Posterior vena cava (tissue), 2 donors: Measurements from ENCODE around the gene PIEZO1. TPM values are rescaled to one million over a fixed set of nuclear protein-coding genes. Genes with fewer than 3 reads are reported as not detected.

Source experiments
- DNase-seq: peaks from one replicate; pipeline ENCODE4 v3.0.0-alpha.2; 2020; ENCODE audit warnings: low spot score
- intact Hi-C, 2 donors: fragments of 100-400 bp; cut with DNase I; formaldehyde crosslinking; loops; one replicate each; pipeline versions ENCODE4 v1.14.1 to v1.14.2; 2022 to 2023
- total RNA-seq, 2 donors: library from RNA; stranded (reverse); fragmentation: NEBNext Ultra II Directional; extraction: Animal tissue kit (Norgen Biotek cat#: 25700); gene quantifications; one replicate each; pipeline ENCODE4 v1.2.1, GENCODE V29; 2021
- donor health status: DM: yes; HTN: yes; CAD: no.
- donor health status: DM: yes; HTN: yes; CAD: no.

The PIEZO1 gene
- total RNA-seq, 2 donors from 2014 or later = 99.3 to 103 TPM

- intact Hi-C loops = no loop called here
- no peak for DNase-seq
Measured at GRCh38 chr16:88761143-88761534, 23.9 kb downstream of the PIEZO1 start.

DNA sequence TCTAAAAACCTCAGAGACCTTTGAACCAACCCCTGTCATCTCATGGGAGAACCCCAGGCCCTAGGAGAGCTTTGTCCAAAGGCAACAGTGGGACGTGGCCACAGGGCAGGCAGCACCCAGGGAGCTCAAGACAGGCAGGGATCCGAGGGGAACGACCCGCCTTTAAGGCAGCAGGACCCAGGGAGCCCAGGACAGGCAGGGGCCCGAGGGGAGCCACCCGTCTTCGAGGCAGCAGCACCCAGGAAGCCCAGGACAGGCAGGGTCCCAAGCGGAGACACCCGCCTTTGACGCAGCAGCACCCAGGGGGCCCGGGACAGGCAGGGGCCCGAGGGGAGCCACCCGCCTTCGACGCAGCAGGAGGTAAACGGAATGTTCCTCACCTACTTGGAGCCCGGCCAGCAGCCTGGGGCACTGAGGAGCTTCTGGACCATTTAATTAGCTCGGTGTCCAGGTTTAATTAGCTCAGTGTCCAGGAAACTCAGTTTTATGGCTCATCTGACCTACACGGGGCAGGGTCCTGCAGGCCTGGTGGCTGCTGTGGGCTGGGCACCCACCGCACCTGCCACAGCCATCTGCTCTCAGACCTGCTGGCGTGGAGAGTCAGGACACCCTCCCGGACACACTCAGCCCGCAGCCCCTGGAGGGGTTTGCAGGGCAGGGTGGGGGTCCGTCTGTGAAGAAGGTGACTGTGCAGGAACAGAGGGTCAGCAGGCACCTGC is 24.4 kb downstream of the PIEZO1 start:
- no peak for DNase-seq
- intact Hi-C loops = no loop called here

- no peak for DNase-seq
- intact Hi-C loops = loop anchor here in 1 of 2 donors (5.0 kb wide), 1 partner anchor 768 kb away; no protein-coding TSS in a partner anchor
Measured at GRCh38 chr16:88759976-88760350, 25.1 kb downstream of the PIEZO1 start.

GRCh38 chr16:88759245-88759975 is 25.6 kb downstream of the PIEZO1 start:
- DNase-seq = no peak
- intact Hi-C loops = loop anchor here in 1 of 2 donors (5.0 kb wide), 1 partner anchor 767 kb away; no protein-coding TSS in a partner anchor

- intact Hi-C loops = loop anchor here in 1 of 2 donors (5.0 kb wide), 1 partner anchor 767 kb away; no protein-coding TSS in a partner anchor
- DNase-seq = no peak
Measured at GRCh38 chr16:88758944-88759244, 26.1 kb downstream of the PIEZO1 start.

GRCh38 chr16:88758227-88758943 is 26.6 kb downstream of the PIEZO1 start:
- DNase-seq = no peak
- intact Hi-C loops = loop anchor here in 1 of 2 donors (5.0 kb wide), 1 partner anchor 766 kb away; no protein-coding TSS in a partner anchor

GRCh38 chr16:88755745-88756443 is 29.1 kb downstream of the PIEZO1 start:
- DNase-seq = no peak
- intact Hi-C loops = loop anchor here in 1 of 2 donors (5.0 kb wide), 1 partner anchor 764 kb away; no protein-coding TSS in a partner anchor

- intact Hi-C loops = loop anchor here in 1 of 2 donors (5.0 kb wide), 1 partner anchor 763 kb away; no protein-coding TSS in a partner anchor
- no peak for DNase-seq
Measured at GRCh38 chr16:88754912-88755744, 29.9 kb downstream of the PIEZO1 start.

GRCh38 chr16:88754109-88754911 is 30.7 kb downstream of the PIEZO1 start:
- no peak for DNase-seq
- intact Hi-C loops = no loop called here

DNA sequence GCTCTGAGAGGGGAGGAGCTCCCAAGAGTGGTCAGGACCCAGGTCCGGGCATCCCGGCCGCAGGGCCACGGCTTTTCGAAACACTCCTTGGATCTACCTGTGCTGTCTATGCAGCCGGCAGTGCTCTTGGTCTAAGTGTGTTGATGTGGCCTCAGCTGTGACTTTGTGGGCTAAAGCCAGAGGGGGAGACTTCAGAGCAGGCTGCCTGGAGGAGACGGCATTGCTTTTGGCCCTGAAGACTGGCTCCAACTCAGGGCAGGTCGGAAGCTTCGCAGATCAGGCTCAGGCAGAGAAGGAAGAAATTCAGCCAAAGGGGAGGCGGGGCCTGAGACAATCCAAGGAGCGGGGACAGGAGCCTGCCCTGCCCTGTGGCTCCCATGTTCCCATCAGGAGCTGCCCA is 31.4 kb downstream of the PIEZO1 start:
- intact Hi-C loops = no loop called here

DNA sequence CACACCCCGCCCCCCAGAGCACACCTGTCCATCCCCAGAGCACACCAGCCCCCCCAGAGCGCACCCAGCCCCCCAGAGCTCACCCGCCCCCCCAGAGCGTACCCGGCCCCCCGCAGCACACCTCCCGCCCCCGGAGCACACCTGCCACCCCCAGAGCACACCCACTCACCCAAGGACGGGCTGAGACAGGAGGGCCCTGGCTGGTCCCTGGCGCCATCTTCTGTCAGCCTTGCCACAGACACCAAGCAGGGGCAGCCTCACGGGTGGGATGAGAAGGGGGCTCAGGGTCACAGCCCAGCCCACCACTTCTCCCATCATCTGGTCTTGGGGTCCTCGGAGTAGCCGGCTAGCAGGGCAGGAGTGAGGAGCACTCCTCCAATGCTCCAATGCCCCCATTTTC is 31.8 kb downstream of the PIEZO1 start:
- no peak for DNase-seq
- intact Hi-C loops = no loop called here

More for the DNA sequence above, 31.4 kb downstream of the PIEZO1 start:
- DNase-seq = no peak

DNA sequence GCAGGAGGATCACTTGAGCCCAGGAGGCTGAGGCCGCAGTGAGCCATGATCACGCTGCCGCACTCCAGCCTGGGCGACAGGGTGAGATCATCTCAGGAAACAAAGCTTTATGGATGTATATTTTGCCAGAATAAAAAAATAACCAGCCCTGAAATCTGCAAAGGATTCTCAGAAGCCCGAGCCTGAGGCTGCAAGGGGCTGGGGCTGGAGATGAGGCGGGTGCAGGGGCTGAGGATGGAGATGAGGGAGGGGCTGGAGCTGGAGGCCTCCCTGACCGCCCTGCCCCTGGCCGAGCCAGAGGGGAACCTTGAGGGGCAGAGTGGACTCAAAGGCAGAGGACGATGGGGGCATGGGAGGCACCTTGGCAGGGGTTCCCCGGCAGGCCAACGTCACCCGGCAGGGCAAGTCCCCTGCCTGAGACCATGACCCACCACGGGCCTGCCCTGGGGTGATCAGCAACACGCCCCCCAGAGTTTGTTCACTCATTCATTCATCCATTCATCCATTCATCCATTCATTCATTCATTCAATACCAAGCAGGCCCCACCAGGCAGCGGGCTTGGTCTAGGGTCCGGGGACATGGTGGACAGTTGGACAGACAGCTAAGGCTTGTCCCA is 32.5 kb downstream of the PIEZO1 start:
- DNase-seq = no peak
- intact Hi-C loops = no loop called here

DNA sequence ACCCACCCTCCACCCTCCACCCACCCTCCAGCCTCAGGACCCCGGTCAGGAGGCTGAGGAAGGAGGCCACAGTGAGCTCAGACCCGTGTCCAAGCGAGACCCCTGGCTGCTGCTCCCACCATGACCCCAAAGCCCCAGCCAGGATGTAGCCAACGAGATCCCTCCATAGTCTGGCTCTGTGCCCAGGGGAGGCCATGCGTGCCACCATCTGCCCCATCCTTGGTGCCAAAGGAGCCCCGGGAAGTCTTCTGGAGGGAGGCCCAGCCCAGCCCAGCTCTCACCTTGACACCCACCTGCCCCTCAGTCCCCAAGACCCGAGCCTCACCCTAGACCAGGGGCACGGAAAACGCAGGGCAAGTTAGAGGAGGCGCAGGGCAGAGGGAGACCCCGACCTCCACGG is 34.2 kb downstream of the PIEZO1 start:
- intact Hi-C loops = no loop called here

DNA sequence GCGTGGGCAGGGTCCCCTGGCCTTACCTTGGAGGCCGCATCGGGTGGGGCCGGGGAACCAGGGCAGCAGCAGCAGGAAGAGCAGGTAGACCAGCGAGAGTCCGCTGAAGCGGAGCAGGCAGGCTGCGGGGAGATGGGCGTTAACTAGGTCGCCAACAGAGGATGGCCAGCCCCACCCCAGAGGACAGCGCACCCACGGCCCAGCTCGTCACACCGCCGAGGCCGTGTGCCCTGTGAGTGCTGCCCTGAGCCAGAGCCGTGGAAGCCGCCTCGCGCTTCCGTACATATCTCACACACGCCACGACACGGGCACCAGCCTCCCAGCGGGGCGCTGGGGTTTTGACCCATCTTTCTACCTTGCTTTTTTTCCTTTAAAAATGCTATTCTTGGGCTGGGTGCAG is 35.7 kb downstream of the PIEZO1 start:
- intact Hi-C loops = no loop called here
- no peak for DNase-seq

More for the DNA sequence above, 34.2 kb downstream of the PIEZO1 start:
- DNase-seq = no peak

DNA sequence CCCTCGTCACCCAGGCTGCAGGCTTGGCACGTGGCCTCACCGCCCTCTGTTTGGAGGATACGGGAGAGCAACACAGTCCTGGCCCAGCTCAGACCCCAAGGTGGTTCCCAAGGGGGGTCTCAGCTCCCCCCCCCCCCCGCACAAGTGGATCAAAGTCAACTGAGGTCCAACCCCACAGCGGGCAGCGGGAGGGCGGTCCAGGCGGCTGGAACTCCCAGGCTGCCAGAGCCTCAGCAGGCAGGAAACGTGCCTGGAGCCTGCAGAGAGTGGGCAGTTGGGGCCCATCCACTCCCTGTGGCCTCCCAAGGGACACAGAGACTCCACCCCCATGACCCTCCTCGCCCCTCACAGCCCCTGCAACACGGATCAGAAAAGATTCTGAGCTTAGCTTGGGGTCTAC is 36.7 kb downstream of the PIEZO1 start:
- no peak for DNase-seq
- intact Hi-C loops = no loop called here

DNA sequence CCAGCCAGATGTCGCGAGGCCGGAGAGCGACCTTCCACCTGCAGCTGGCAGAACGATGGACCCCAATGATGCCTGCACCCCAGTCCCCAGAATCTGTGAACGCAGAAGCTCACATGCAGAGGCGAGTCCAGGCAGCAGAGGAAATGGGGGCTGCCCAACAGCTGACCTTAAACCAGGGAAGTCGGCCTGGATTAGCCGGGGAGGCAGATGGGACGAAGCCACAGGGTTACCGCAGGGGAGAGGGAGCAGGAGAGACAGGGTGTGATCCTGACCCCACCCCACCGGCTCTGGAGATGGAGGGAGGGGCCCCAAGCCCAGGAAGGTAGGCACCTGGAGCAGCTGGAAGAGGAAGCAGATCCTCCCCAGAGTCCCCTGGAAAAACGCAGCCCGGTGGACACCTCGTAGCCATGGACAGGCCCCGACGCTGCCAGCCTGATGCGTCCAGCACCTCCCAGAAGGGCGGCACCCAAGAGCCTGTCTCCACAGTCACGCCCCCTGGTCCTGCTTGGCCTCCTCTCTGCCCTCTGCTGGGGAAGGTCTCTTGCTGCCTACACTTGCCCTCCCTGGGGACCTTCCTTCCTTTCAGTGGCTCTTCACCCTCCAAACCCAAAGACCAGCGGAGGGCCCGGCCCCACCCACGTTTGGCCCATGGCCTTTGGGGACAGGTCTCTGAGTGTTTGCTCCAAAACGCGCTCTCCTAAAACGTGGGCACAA is 37.3 kb downstream of the PIEZO1 start:
- DNase-seq = no peak
- intact Hi-C loops = no loop called here

DNA sequence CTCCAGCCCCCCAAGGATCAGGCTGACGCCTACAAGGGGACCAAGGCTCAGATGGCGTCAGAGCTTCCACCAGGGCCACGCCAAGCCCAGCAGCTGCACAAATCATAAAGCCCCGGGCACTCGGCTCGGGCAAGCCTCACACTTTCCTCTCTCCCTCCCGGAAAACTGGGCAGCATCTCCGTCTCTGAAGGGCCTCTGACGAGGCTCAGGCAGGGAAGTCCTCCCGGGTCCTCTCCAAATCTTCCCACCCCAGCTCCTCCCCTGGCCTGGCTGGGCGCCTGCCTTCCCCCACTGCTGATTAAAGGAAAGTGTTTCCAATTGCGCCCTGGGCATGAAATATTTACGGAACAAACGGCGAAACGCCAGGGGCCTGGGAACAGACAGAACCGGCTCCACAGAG is 38.5 kb downstream of the PIEZO1 start:
- DNase-seq = peak; percentile 92
- intact Hi-C loops = no loop called here
